ENCODE measurements around the gene ANKS4B.
"Not testable (repeated sequence)": the region's sequence is repeated elsewhere in the genome, so short reads cannot be mapped to it uniquely, and the experiment has no call there.

Gene ANKS4B

GRCh38 chr16:21190599-21190998, 42.9 kb upstream of the ANKS4B start:
- H3K4me3 ChIP-seq (ENCODE audit: low read depth, low read length): no peak overlapping the region
- TF ChIP-seq CTCF (IDR thresholded peaks at IDR 0.05; ENCODE audit: borderline replicate concordance, insufficient read depth, low read depth, low read length): no peak

GRCh38 chr16:21192991-21193390, 40.5 kb upstream of the ANKS4B start:
- H3K4me3 ChIP-seq (ENCODE audit: low read depth, low read length): no peak overlapping the region
- TF ChIP-seq CTCF (IDR thresholded peaks at IDR 0.05; ENCODE audit: borderline replicate concordance, insufficient read depth, low read depth, low read length): no peak

DNA sequence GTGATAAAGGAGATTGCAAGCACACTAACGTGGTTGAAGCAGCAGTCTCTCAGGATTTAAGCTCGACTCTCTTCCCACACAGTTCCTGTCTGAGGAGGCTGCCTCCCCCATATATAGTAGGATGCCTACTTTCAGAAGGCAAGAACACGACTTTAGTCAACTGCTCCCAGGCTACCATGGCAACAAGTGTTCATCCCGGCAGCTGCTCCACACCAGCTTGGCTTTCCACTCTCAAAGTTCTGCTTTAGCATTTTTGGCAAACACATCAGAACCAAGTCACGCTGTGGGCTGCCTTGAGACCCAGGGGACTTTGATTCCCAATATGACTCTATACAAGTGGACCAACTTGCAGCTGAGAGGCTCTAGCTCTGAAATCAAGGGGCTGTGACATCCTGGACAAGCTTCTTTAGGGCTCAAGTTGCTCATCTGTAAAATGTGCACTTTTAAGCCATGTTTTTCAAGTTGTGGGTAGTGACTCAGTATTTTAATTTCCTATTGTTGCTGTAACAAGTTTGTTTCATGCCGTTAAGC, 38.7 kb upstream of the ANKS4B start:
- no peak overlapping the region for H3K4me3 ChIP-seq (ENCODE audit: low read depth, low read length)
- no peak for TF ChIP-seq CTCF (IDR thresholded peaks at IDR 0.05; ENCODE audit: borderline replicate concordance, insufficient read depth, low read depth, low read length)

- H3K4me3 ChIP-seq (ENCODE audit: low read depth, low read length): not testable (repeated sequence)
These were observed 38.2 kb upstream of the ANKS4B start for GRCh38 chr16:21195330-21195729.

DNA sequence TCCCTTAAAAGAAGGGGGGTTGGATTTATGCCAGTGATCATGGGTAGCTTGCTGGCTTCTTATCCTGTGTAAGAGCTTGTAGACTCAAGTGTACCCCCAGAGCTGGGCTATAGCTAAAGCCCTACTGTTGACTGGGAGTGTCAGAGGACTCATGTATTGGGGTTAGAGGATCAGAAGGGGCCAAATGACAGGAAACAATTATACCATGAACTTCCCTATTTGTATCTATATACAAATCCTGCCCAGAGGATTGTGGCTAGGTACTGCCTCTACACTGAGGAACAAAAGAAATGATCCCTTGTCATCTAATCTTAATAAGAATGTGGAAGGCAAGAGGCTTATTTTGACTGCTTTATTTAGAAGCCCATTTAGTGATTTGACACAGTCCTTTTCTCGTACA, 36.4 kb upstream of the ANKS4B start:
- no peak overlapping the region for H3K4me3 ChIP-seq (ENCODE audit: low read depth, low read length)
- TF ChIP-seq CTCF (IDR thresholded peaks at IDR 0.05; ENCODE audit: borderline replicate concordance, insufficient read depth, low read depth, low read length): no peak

GRCh38 chr16:21197621-21198020, 35.9 kb upstream of the ANKS4B start:
- no peak overlapping the region for H3K4me3 ChIP-seq (ENCODE audit: low read depth, low read length)
- TF ChIP-seq CTCF (IDR thresholded peaks at IDR 0.05; ENCODE audit: borderline replicate concordance, insufficient read depth, low read depth, low read length): no peak

GRCh38 chr16:21199607-21200218, 33.8 kb upstream of the ANKS4B start:
- no peak for TF ChIP-seq CTCF (IDR thresholded peaks at IDR 0.05; ENCODE audit: borderline replicate concordance, insufficient read depth, low read depth, low read length)
- H3K4me3 ChIP-seq (ENCODE audit: low read depth, low read length): no peak overlapping the region
